Activated CD4-positive, alpha-beta T cell treated with anti-CD3 and anti-CD28 coated beads, Interleukin-2, amount 10 ng/mL, durations not matched to agents 24 days and 14 days (primary cell): ENCODE results near the gene LMAN2L. TPM values are rescaled to one million over a fixed set of nuclear protein-coding genes. Genes with fewer than 3 reads are reported as not detected.

Experiments used
- total RNA-seq: library from RNA; stranded (reverse); gene quantifications from 2 replicates; pipeline ENCODE4 v1.2.3, GENCODE V29; 2022

Gene LMAN2L
- total RNA-seq, 1 donor from 2014 or later: 7.3 TPM

Other genes with a start within 250 kb of the LMAN2L start
- 1.0 and 1.2 TPM in 2 replicates for gene NEURL3, start 234.7 kb downstream of the LMAN2L start, total RNA-seq
- gene ARID5A, start 203.3 kb downstream of the LMAN2L start, total RNA-seq: 214 and 229 TPM in 2 replicates
- 45.5 and 46.5 TPM in 2 replicates for gene KANSL3, start 101.8 kb downstream of the LMAN2L start, total RNA-seq
- not detected in 2 replicates for gene FER1L5, start 97.3 kb downstream of the LMAN2L start, total RNA-seq
- gene CNNM4, start 20.8 kb upstream of the LMAN2L start, total RNA-seq: 10.1 and 11.2 TPM in 2 replicates
- 29.4 and 30.5 TPM in 2 replicates for gene CNNM3, start 76.2 kb upstream of the LMAN2L start, total RNA-seq
- 6.7 and 8.4 TPM in 2 replicates for gene ANKRD23, start 104.0 kb upstream of the LMAN2L start, total RNA-seq
- gene ANKRD39, start 118.0 kb upstream of the LMAN2L start, total RNA-seq: 37.0 and 44.0 TPM in 2 replicates
- gene SEMA4C, start 130.0 kb upstream of the LMAN2L start, total RNA-seq: 23.8 and 26.1 TPM in 2 replicates
- not detected in 2 replicates for gene FAM178B, start 246.5 kb upstream of the LMAN2L start, total RNA-seq